Activated T-helper 2 cell treated with anti-CD3 and anti-CD28 coated beads, Interferon-gamma antibody, Interleukin-2, Interleukin-4, amounts not matched to agents 10 μg/mL and 5 μg/mL and 100 μg/mL, durations not matched to agents 14 hours and 24 hours and 36 hours (primary cell): Measurements from ENCODE around the gene POLR2A. TPM values are rescaled to one million over a fixed set of nuclear protein-coding genes. Genes with fewer than 3 reads are reported as not detected.
"Not testable (repeated sequence)": the region's sequence is repeated elsewhere in the genome, so short reads cannot be mapped to it uniquely, and the experiment has no call there.

Experiments
- DNase-seq: peaks from one replicate; pipeline ENCODE4 v3.0.0; 2021; ENCODE audit warnings: low spot score
- H3K27ac Mint-ChIP-seq: one replicate; pipeline ENCODE4 v1.8.0; 2021; ENCODE audit warnings: mixed read lengths
- H3K27me3 Mint-ChIP-seq: one replicate; pipeline ENCODE4 v1.8.0; 2021; ENCODE audit warnings: low read depth, mixed read lengths
- H3K36me3 Mint-ChIP-seq: one replicate; pipeline ENCODE4 v1.8.0; 2021; ENCODE audit warnings: low read depth, mixed read lengths
- H3K4me1 Mint-ChIP-seq: one replicate; pipeline ENCODE4 v1.8.0; 2021; ENCODE audit warnings: low read depth, mixed read lengths
- H3K4me3 Mint-ChIP-seq: one replicate; pipeline ENCODE4 v1.8.0; 2021; ENCODE audit warnings: low read depth, mild to moderate bottlenecking, moderate library complexity, mixed read lengths
- H3K9me3 Mint-ChIP-seq: one replicate; pipeline ENCODE4 v1.8.0; 2021; ENCODE audit warnings: mixed read lengths
- intact Hi-C: fragments of 100-400 bp; cut with micrococcal nuclease; formaldehyde crosslinking; loops from one replicate; pipeline ENCODE4 v1.15.1; 2023
- total RNA-seq: library from RNA; stranded (reverse); gene quantifications from 2 replicates; pipeline ENCODE4 v1.2.3, GENCODE V29; 2022

POLR2A gene
- total RNA-seq, 1 donor from 2014 or later = 247 TPM

DNA sequence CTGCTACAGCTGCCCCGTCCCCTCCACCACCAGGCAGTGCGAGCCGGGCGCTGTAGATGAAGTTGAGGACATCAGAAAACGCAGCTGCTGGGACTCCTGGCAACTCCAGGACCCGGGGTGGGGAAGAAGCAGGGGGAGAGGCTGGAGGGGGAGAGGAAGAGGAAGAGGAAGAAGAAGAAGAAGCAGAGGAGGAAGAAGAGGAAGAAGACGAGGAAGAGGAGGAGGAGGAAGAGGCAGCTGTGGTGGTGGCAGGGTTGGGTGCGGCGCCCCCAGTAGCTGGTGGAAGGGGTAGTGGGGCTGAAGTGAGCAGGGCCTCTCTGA, 17.9 kb upstream of the POLR2A start:
- H3K36me3 Mint-ChIP-seq = peaks cover 15% of the 10 kb centered on the region
- no peaks in the 10 kb centered on the region for H3K27me3 Mint-ChIP-seq
- DNase-seq = no peak
- H3K4me1 Mint-ChIP-seq = no peaks in the 10 kb centered on the region
- intact Hi-C loops = no loop called here
- H3K9me3 Mint-ChIP-seq = no peaks in the 10 kb centered on the region
- H3K4me3 Mint-ChIP-seq = no peak overlapping the region
- no peak overlapping the region for H3K27ac Mint-ChIP-seq

DNA sequence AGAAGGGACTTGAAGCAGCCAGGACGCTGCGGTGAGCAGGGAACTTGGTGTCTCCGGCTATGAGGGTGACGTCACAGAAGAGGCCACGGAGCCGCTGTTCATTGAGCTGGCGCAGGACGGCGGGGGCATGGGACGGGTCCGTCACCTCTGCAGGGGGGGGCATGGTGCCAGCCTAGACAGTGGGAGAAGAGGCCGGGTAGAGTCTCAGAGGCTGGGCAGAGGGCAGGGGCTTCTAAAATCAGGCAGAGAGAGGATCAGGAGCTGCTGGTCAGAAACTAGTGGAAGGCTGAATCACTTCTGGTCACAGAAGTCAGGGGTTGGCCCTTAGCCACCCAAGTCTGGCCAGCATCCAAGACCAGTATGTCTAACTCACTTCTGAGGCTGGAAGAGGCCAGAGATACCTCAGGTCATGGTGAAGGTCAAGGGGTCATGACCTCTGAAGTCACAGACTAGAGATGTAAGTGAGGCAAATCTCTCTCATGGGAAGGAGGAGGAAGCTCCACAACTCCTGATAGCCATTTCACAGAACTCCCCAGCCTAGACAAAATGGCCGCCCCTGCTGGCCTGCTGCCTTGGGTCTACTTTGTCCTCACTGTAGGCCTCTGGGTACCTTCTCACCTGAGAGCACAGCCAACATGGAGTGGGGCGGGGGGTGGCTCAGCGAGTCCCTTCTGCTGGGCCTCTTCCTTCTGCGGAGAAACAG, 17.4 kb upstream of the POLR2A start:
- H3K36me3 Mint-ChIP-seq = peaks cover 13% of the 10 kb centered on the region
- intact Hi-C loops = no loop called here
- H3K4me3 Mint-ChIP-seq = no peak overlapping the region
- no peaks in the 10 kb centered on the region for H3K27me3 Mint-ChIP-seq
- no peak for DNase-seq
- no peaks in the 10 kb centered on the region for H3K9me3 Mint-ChIP-seq
- peaks cover 5% of the 10 kb centered on the region for H3K4me1 Mint-ChIP-seq
- H3K27ac Mint-ChIP-seq = peak overlapping the region; percentile 16

DNA sequence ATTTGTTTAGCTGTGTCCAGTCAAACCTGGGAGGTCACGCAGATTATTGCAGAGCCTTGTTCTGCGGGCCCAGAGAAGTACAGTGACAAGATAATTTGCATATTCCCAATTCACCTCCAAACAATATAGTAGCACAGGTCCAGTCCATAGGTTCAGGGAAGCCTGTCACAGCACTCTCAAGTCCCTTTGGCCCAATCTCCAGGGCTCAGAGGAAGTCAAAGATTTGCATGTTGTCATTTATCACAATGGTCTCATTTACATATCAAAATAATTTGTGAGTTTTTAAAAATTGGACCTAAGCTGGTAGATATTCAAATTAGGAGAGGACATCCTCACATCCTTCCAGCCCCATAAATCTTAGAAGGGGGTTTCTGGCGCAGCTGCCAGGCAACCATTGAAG, 16.7 kb upstream of the POLR2A start:
- H3K36me3 Mint-ChIP-seq = peaks cover 13% of the 10 kb centered on the region
- intact Hi-C loops = no loop called here
- DNase-seq = no peak
- no peak overlapping the region for H3K4me3 Mint-ChIP-seq
- no peaks in the 10 kb centered on the region for H3K9me3 Mint-ChIP-seq
- peaks cover 7% of the 10 kb centered on the region for H3K4me1 Mint-ChIP-seq
- H3K27me3 Mint-ChIP-seq = no peaks in the 10 kb centered on the region
- no peak overlapping the region for H3K27ac Mint-ChIP-seq

DNA sequence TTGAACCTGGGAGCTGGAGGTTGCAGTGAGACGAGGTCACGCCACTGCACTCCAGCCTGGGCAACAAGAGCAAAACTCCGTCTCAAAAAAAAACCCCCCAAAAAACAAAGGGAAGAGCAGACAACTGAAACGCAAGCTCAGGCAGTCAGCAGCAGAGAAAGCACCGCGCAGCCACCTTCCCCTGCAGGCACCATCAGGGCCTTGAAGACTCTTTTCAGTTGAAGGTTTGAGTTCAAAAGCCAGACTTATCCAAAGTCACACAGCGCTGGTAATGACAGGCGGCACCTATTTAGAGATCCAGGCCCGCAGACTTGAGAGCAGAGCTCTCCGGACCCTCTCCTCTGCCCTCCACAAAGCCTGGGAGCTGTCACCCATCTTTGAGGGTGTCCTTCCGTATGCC, 15.9 kb upstream of the POLR2A start:
- H3K4me1 Mint-ChIP-seq = peaks cover 10% of the 10 kb centered on the region
- H3K27ac Mint-ChIP-seq = no peak overlapping the region
- DNase-seq = no peak
- H3K27me3 Mint-ChIP-seq = no peaks in the 10 kb centered on the region
- peaks cover 10% of the 10 kb centered on the region for H3K36me3 Mint-ChIP-seq
- intact Hi-C loops = no loop called here
- no peaks in the 10 kb centered on the region for H3K9me3 Mint-ChIP-seq
- H3K4me3 Mint-ChIP-seq = no peak overlapping the region

DNA sequence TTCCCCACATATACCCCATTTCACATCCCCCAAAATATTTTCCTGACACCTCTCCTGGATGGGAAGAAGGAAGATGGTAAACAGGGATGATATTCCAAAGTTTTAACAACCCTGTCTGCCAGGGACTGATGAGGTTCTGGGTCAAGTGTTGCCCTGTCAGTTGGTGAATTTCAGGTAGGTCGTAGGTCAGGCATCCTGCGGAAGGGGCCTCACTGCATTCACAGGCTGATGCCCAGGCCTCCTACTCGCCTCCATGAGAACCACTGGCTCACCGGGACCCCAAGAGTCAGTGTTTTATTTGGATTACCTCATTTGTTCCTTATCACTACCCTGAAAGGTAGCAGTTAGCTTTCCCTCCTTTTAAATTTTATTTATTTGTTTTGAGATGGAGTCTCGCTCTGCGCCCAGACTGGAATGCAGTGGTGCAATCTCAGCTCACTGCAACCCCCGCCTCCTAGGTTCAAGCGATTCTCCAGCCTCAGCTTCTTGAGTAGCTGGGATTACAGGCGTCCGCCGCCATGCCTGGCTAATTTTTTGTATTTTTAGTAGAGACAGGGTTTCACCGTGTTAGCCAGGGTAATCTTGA, 15.3 kb upstream of the POLR2A start:
- Mint-ChIP-seq H3K27ac (no peak overlapping the region), H3K36me3 (peaks cover 10% of the 10 kb centered on the region), H3K4me1 (peaks cover 10% of the 10 kb centered on the region), H3K9me3 (no peaks in the 10 kb centered on the region), H3K4me3 (no peak overlapping the region), H3K27me3 (no peaks in the 10 kb centered on the region)
- intact Hi-C loops = no loop called here
- no peak for DNase-seq

DNA sequence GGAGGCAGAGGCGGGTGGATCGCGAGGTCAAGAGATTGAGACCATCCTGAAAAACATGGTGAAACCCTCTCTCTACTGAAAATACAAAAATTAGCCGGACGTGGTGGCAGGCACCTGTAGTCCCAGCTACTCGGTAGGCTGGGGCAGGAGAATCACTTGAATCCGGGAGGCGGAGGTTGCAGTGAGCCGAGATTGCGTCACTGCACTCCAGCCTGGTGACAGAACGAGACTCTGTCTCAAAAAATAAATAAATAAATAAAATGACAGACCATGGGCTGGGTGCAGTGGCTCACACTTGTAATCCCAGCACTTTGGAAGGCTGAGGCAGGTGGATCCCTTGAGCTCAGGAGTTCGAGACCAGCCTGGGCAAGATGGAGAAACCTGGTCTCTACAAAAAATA, 14.3 kb upstream of the POLR2A start:
- intact Hi-C loops, H3K4me3 Mint-ChIP-seq, H3K27ac Mint-ChIP-seq, H3K9me3 Mint-ChIP-seq, H3K36me3 Mint-ChIP-seq, DNase-seq, H3K27me3 Mint-ChIP-seq, H3K4me1 Mint-ChIP-seq: not testable (repeated sequence)

DNA sequence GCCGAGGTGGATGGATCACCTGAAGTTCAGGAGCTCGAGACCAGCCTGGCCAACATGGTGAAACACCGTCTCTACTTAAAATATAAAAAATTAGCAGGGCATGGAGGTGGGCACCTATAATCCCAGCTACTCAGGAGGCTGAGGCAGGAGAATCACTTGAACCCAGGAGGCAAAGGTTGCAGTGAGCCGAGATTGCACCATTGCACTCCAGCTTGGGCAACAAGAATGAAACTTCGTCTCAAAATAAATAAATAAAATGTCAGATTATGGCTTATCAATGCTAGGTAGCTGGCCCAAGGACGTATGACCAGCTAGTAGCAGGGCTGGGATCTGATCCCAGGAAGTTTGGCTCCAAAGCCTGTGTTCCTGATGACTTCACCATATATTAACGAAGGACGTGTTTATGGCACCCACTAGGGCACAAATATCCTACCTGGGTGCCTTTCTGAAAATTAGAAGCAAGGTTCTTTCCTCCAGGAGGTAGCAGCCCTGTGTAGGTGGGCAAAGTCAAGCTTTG, 13.7 kb upstream of the POLR2A start:
- H3K4me1 Mint-ChIP-seq, H3K27ac Mint-ChIP-seq, intact Hi-C loops, H3K4me3 Mint-ChIP-seq, H3K36me3 Mint-ChIP-seq, DNase-seq, H3K27me3 Mint-ChIP-seq, H3K9me3 Mint-ChIP-seq: not testable (repeated sequence)

DNA sequence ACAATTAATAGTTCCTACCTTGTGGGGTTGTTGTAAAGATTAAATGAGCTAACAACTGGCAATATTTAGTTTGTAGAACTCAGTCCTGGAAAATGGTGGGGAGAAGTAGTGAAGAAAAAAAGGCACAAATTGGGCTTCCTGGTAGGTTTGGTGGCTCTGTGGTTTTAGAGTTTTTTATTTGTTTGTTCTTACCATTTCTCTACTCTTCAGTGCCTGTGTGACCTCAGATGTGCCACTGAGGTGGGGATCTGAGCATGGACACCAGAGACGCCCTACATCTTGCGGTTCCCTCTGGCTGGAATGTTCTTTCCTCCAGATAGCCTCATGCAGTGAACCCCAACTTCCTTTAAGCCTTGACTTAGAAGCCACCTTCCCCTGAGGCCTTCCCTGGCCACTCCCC, 12.4 kb upstream of the POLR2A start:
- DNase-seq = no peak
- Mint-ChIP-seq H3K4me3 (no peak overlapping the region), H3K27me3 (no peaks in the 10 kb centered on the region), H3K4me1 (peaks cover 19% of the 10 kb centered on the region), H3K36me3 (peaks cover 3% of the 10 kb centered on the region), H3K9me3 (no peaks in the 10 kb centered on the region), H3K27ac (peak overlapping the region; percentile 18)
- intact Hi-C loops = no loop called here

DNA sequence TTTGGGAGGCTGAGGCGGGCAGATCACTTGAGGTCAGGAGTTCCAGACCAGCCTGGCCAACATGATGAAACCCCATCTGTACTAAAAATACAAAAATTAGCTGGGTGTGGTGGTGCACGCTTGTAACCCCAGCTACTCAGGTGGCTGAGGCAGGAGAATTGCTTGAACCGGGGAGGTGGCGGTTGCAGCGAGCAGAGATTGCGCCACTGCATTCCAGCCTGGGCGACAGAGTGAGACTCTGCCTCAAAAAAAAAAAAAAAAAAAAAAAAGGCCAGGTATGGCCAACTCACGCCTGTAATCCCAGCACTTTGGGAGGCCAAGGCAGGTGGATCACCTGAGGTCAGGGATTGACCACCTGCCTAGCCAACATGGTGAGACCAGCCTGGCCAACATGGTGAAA, 9.4 kb upstream of the POLR2A start:
- H3K36me3 Mint-ChIP-seq, H3K9me3 Mint-ChIP-seq, intact Hi-C loops, DNase-seq, H3K4me3 Mint-ChIP-seq, H3K27me3 Mint-ChIP-seq, H3K27ac Mint-ChIP-seq: not testable (repeated sequence)
- peaks cover 37% of the 10 kb centered on the region for H3K4me1 Mint-ChIP-seq

DNA sequence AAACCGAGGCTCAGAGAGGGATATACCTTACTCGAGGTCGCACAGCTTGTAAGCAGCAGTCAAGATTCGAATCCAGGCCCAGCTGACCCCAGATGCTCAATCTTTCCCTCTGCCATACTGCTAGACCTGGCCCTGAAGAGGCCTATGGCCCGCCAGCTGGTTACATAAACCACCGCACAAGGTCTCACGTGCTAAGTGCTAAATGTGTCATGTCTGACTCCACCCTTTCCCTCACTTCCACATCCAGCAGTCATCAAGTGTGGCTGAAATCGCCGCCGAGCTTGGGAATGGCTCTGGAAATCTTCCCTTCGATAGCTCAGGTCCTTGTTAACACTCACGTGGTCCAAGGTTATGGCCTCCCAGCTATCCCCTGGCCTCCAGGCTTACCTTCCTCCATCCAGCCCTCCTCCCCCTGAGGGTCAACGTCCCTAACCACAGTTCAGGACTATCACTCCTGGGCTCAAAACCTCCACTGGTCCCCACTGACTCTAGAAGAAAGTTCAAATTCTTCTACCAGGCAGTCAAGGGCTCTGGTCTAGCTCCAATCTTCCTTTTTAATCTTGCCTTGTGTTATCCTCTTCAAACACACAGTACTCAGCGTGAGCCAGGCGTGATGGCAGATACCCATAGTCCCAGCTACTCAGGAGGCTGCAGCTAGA, 8.3 kb upstream of the POLR2A start:
- Mint-ChIP-seq H3K4me3 (no peak overlapping the region), H3K9me3 (no peaks in the 10 kb centered on the region), H3K4me1 (peaks cover 43% of the 10 kb centered on the region), H3K27ac (no peak overlapping the region), H3K36me3 (peaks cover 4% of the 10 kb centered on the region), H3K27me3 (no peaks in the 10 kb centered on the region)
- intact Hi-C loops = no loop called here
- DNase-seq = no peak

DNA sequence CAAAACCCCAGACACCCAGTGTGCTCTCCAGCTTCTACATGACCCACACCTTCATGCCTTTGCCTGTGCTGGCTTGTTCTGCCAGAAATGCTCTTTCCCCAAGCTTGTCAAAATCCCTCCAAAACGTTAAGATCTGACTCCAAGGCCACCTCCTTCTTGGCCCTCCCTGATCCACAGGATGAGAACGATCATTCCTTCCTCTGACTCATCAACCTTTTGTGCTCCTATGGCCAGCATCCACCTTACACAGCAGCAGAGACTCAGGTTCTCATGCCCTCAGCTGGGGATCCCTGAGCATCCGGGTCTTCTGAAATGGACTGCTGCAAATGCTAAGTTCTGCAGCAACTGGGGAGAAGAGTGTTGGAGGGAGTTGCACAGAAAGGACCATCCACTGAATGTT, 7.7 kb upstream of the POLR2A start:
- no peaks in the 10 kb centered on the region for H3K9me3 Mint-ChIP-seq
- H3K4me1 Mint-ChIP-seq = peaks cover 42% of the 10 kb centered on the region
- H3K36me3 Mint-ChIP-seq = peaks cover 4% of the 10 kb centered on the region
- intact Hi-C loops = no loop called here
- no peak for DNase-seq
- no peak overlapping the region for H3K4me3 Mint-ChIP-seq
- H3K27ac Mint-ChIP-seq = peak overlapping the region; percentile 54
- no peaks in the 10 kb centered on the region for H3K27me3 Mint-ChIP-seq

DNA sequence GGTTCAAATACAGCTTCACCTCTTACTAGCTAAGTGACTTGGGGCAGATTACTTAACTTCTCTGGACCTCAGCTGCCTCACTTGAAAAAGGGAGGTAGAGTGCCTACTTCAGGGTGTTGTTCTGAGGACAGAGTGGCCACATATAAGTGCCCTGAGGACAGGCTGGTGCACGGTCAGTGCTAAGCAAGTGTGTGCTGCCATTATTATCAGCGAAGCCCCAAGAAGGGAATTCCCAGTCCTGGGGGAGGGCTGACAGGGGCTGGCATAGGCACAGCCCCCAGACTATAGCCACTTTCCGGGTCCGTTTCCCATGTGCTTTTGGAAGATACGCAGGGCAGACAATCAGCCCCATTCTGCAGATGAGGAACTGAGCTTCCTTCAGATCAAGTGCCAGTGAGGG, 7.2 kb upstream of the POLR2A start:
- H3K4me3 Mint-ChIP-seq = peak overlapping the region; percentile 6

More for the DNA sequence above, 7.2 kb upstream of the POLR2A start:
- no peak for DNase-seq
- Mint-ChIP-seq H3K4me1 (peaks cover 37% of the 10 kb centered on the region), H3K36me3 (peaks cover 4% of the 10 kb centered on the region), H3K27me3 (no peaks in the 10 kb centered on the region), H3K27ac (no peak overlapping the region), H3K9me3 (no peaks in the 10 kb centered on the region)
- intact Hi-C loops = no loop called here
